ENCODE measurements around the gene ARMC8. TPM values are rescaled to one million over a fixed set of nuclear protein-coding genes. Genes with fewer than 3 reads are reported as not detected.

The ARMC8 gene
- total RNA-seq, 1 experiment from 2014 or later: 30.2 TPM

- no peak for DNase-seq
- H3K36me3 ChIP-seq: peaks cover 15% of the 10 kb centered on the region
Observed at GRCh38 chr3:138188013-138188730, 1.1 kb downstream of the ARMC8 start.

GRCh38 chr3:138195481-138195880, 8.4 kb downstream of the ARMC8 start:
- H3K27me3 ChIP-seq: no peaks in the 10 kb centered on the region
- peaks cover 17% of the 10 kb centered on the region for H3K36me3 ChIP-seq
- no peaks in the 10 kb centered on the region for H3K9me3 ChIP-seq
- no peak overlapping the region for H3K4me3 ChIP-seq
- no peak for DNase-seq

More at GRCh38 chr3:138188013-138188730, 1.1 kb downstream of the ARMC8 start:
- H3K4me3 ChIP-seq: peak overlapping the region; percentile 80
- H3K9me3 ChIP-seq: no peaks in the 10 kb centered on the region
- peaks cover 6% of the 10 kb centered on the region; the same call in 1 of the 2 replicates for H3K27me3 ChIP-seq

- H3K4me3 ChIP-seq: no peak overlapping the region
- no peak for DNase-seq
- peaks cover 11% of the 10 kb centered on the region for H3K36me3 ChIP-seq
- no peaks in the 10 kb centered on the region for H3K9me3 ChIP-seq
- H3K27me3 ChIP-seq: no peaks in the 10 kb centered on the region
Observed at GRCh38 chr3:138196023-138196422, 8.9 kb downstream of the ARMC8 start.

- H3K27me3 ChIP-seq: no peaks in the 10 kb centered on the region
- peaks cover 9% of the 10 kb centered on the region for H3K36me3 ChIP-seq
- no peak overlapping the region for H3K4me3 ChIP-seq
- no peaks in the 10 kb centered on the region for H3K9me3 ChIP-seq
- peak; percentile 17 for DNase-seq
Observed at GRCh38 chr3:138197058-138197457, 10.0 kb downstream of the ARMC8 start.

- H3K9me3 ChIP-seq: no peaks in the 10 kb centered on the region
- H3K4me3 ChIP-seq: no peak overlapping the region
- peaks cover 9% of the 10 kb centered on the region for H3K36me3 ChIP-seq
- no peak for DNase-seq
- H3K27me3 ChIP-seq: no peaks in the 10 kb centered on the region
Observed at GRCh38 chr3:138197524-138197923, 10.4 kb downstream of the ARMC8 start.

- peaks cover 9% of the 10 kb centered on the region for H3K36me3 ChIP-seq
- H3K4me3 ChIP-seq: no peak overlapping the region
- no peak for DNase-seq
- H3K27me3 ChIP-seq: no peaks in the 10 kb centered on the region
- no peaks in the 10 kb centered on the region for H3K9me3 ChIP-seq
Observed at GRCh38 chr3:138199851-138200250, 12.8 kb downstream of the ARMC8 start.

GRCh38 chr3:138200424-138200823, 13.3 kb downstream of the ARMC8 start:
- peaks cover 9% of the 10 kb centered on the region for H3K36me3 ChIP-seq
- DNase-seq: no peak
- no peaks in the 10 kb centered on the region for H3K27me3 ChIP-seq

GRCh38 chr3:138202945-138203701, 16.0 kb downstream of the ARMC8 start:
- DNase-seq: no peak
- Histone ChIP-seq H3K4me3 (no peak overlapping the region), H3K36me3 (no peaks in the 10 kb centered on the region), H3K9me3 (no peaks in the 10 kb centered on the region), H3K27me3 (no peaks in the 10 kb centered on the region)

More at GRCh38 chr3:138200424-138200823, 13.3 kb downstream of the ARMC8 start:
- H3K9me3 ChIP-seq: no peaks in the 10 kb centered on the region
- no peak overlapping the region for H3K4me3 ChIP-seq

- DNase-seq: no peak
- Histone ChIP-seq H3K36me3 (no peaks in the 10 kb centered on the region), H3K27me3 (no peaks in the 10 kb centered on the region), H3K4me3 (no peak overlapping the region), H3K9me3 (no peaks in the 10 kb centered on the region)
Observed at GRCh38 chr3:138203938-138204337, 16.8 kb downstream of the ARMC8 start.

GRCh38 chr3:138205527-138205926, 18.4 kb downstream of the ARMC8 start:
- Histone ChIP-seq H3K9me3 (no peaks in the 10 kb centered on the region), H3K4me3 (no peak overlapping the region), H3K36me3 (peaks cover 4% of the 10 kb centered on the region; the same call in 1 of the 2 replicates), H3K27me3 (no peaks in the 10 kb centered on the region)
- no peak for DNase-seq

GRCh38 chr3:138206196-138206595, 19.1 kb downstream of the ARMC8 start:
- Histone ChIP-seq H3K4me3 (no peak overlapping the region), H3K27me3 (no peaks in the 10 kb centered on the region), H3K36me3 (peaks cover 4% of the 10 kb centered on the region; the same call in 1 of the 2 replicates), H3K9me3 (no peaks in the 10 kb centered on the region)
- DNase-seq: no peak

GRCh38 chr3:138210528-138210927, 23.4 kb downstream of the ARMC8 start:
- Histone ChIP-seq H3K27me3 (no peaks in the 10 kb centered on the region), H3K9me3 (no peaks in the 10 kb centered on the region), H3K36me3 (peaks cover 8% of the 10 kb centered on the region; the same call in 1 of the 2 replicates), H3K4me3 (no peak overlapping the region)
- DNase-seq: no peak

- no peaks in the 10 kb centered on the region for H3K27me3 ChIP-seq
- DNase-seq: no peak
- H3K36me3 ChIP-seq: peaks cover 10% of the 10 kb centered on the region
- no peaks in the 10 kb centered on the region for H3K9me3 ChIP-seq
- no peak overlapping the region for H3K4me3 ChIP-seq
Observed at GRCh38 chr3:138213398-138214085, 26.4 kb downstream of the ARMC8 start.

- Histone ChIP-seq H3K9me3 (no peaks in the 10 kb centered on the region), H3K36me3 (peaks cover 24% of the 10 kb centered on the region), H3K27me3 (no peaks in the 10 kb centered on the region), H3K4me3 (no peak overlapping the region)
- DNase-seq: no peak
Observed at GRCh38 chr3:138219255-138219654, 32.2 kb downstream of the ARMC8 start.

GRCh38 chr3:138220242-138220641, 33.1 kb downstream of the ARMC8 start:
- H3K27me3 ChIP-seq: no peaks in the 10 kb centered on the region
- DNase-seq: no peak

GRCh38 chr3:138220788-138221187, 33.7 kb downstream of the ARMC8 start:
- Histone ChIP-seq H3K4me3 (no peak overlapping the region), H3K36me3 (peaks cover 35% of the 10 kb centered on the region), H3K27me3 (no peaks in the 10 kb centered on the region), H3K9me3 (no peaks in the 10 kb centered on the region)
- DNase-seq: peak; percentile 48

More at GRCh38 chr3:138220242-138220641, 33.1 kb downstream of the ARMC8 start:
- Histone ChIP-seq H3K4me3 (no peak overlapping the region), H3K9me3 (no peaks in the 10 kb centered on the region), H3K36me3 (peaks cover 30% of the 10 kb centered on the region)
